Breast epithelium (tissue), 3 donors: ENCODE results near the gene SAP30BP.

Experiments
- CTCF ChIP-seq, 3 donors: fragments of 450-650 bp; IDR thresholded peaks; one replicate each; pipeline ENCODE4 v1.5.1; 2016 to 2017; ENCODE audit warnings: antibody characterized with exemption in 3 of 3, mild to moderate bottlenecking in 3 of 3, moderate library complexity in 3 of 3
- POLR2A ChIP-seq: fragments of 450-650 bp; IDR thresholded peaks from one replicate; pipeline ENCODE4 v1.6.1; 2016; ENCODE audit warnings: antibody characterized with exemption, mild to moderate bottlenecking, moderate library complexity
- POLR2AphosphoS5 ChIP-seq, 3 donors: sonication (generic); formaldehyde crosslinking; IDR thresholded peaks; one replicate each; pipeline ENCODE4 v1.6.1; 2017; ENCODE audit warnings: antibody characterized with exemption in 3 of 3

- TF ChIP-seq CTCF (IDR thresholded peaks at IDR 0.05), result no peak
- TF ChIP-seq POLR2A, result no peak
- no peak for TF ChIP-seq POLR2AphosphoS5 (IDR thresholded peaks at IDR 0.05)
Observed at GRCh38 chr17:75619506-75620431, 47.4 kb upstream of the SAP30BP start.
